Dermis blood vessel endothelial cell (primary cell): ENCODE data around the gene ISOC2. TPM values are rescaled to one million over a fixed set of nuclear protein-coding genes. Genes with fewer than 3 reads are reported as not detected.
A peak's percentile ranks its signal among the peaks of the same experiment; 100 is the strongest.

Source experiments
- DNase-seq: peaks from one replicate; pipeline ENCODE4 v3.0.0; 2010
- total RNA-seq: library from RNA; depleted of rRNA; stranded (reverse); fragments of >200 nt; gene quantifications from 2 replicates; pipeline ENCODE4 v1.2.3, GENCODE V29; 2014

ISOC2 gene
- total RNA-seq, 1 donor from 2014 or later: 56.2 TPM

GRCh38 chr19:55406826-55407549 is 54.5 kb downstream of the ISOC2 start:
- peak; percentile 56 for DNase-seq

GRCh38 chr19:55406091-55406825 is 55.2 kb downstream of the ISOC2 start:
- DNase-seq: no peak

GRCh38 chr19:55405638-55406037 is 55.8 kb downstream of the ISOC2 start:
- DNase-seq: no peak

Other genes with a start within 250 kb of the ISOC2 start
- gene TMEM86B, start 232.9 kb downstream of the ISOC2 start, total RNA-seq: 1.0 and 1.1 TPM in 2 replicates
- gene PPP6R1, start 202.6 kb downstream of the ISOC2 start, total RNA-seq: 23.8 and 54.5 TPM in 2 replicates
- gene HSPBP1, start 181.5 kb downstream of the ISOC2 start, total RNA-seq: 23.5 and 41.4 TPM in 2 replicates
- gene BRSK1, start 177.6 kb downstream of the ISOC2 start, total RNA-seq: 0.79 and 2.2 TPM in 2 replicates
- not detected in 2 replicates for gene TMEM150B, start 136.3 kb downstream of the ISOC2 start, total RNA-seq
- 6.1 and 6.7 TPM in 2 replicates for gene KMT5C, start 121.8 kb downstream of the ISOC2 start, total RNA-seq
- gene COX6B2, start 106.9 kb downstream of the ISOC2 start, total RNA-seq: not detected in 2 replicates
- not detected in 2 replicates for gene GARIN5B, start 98.4 kb downstream of the ISOC2 start, total RNA-seq
- gene IL11, start 91.2 kb downstream of the ISOC2 start, total RNA-seq: 0.17 TPM in 1 of 2 replicates, not detected in the other
- not detected in 2 replicates for gene TMEM190, start 84.8 kb downstream of the ISOC2 start, total RNA-seq
- gene TMEM238, start 77.3 kb downstream of the ISOC2 start, total RNA-seq: 0.34 and 1.0 TPM in 2 replicates
- 257 and 280 TPM in 2 replicates for gene RPL28, start 75.7 kb downstream of the ISOC2 start, total RNA-seq
- 47.8 and 96.0 TPM in 2 replicates for gene UBE2S, start 53.9 kb downstream of the ISOC2 start, total RNA-seq
- not detected in 2 replicates for gene SHISA7, start 18.3 kb downstream of the ISOC2 start, total RNA-seq
- gene C19orf85, start 3.1 kb upstream of the ISOC2 start, total RNA-seq: not detected in 2 replicates
- 1.4 and 3.3 TPM in 2 replicates for gene ZNF628, start 15.0 kb upstream of the ISOC2 start, total RNA-seq
- gene NAT14, start 23.5 kb upstream of the ISOC2 start, total RNA-seq: 8.7 and 14.5 TPM in 2 replicates
- gene SSC5D, start 26.8 kb upstream of the ISOC2 start, total RNA-seq: 0.19 and 0.51 TPM in 2 replicates
- gene SBK2, start 75.5 kb upstream of the ISOC2 start, total RNA-seq: not detected in 2 replicates
- gene SBK3, start 83.9 kb upstream of the ISOC2 start, total RNA-seq: 0.17 and 0.74 TPM in 2 replicates
- 3.2 and 6.7 TPM in 2 replicates for gene ZNF579, start 119.2 kb upstream of the ISOC2 start, total RNA-seq
- gene FIZ1, start 137.9 kb upstream of the ISOC2 start, total RNA-seq: 3.9 and 4.9 TPM in 2 replicates
- 12.3 and 14.8 TPM in 2 replicates for gene ZNF524, start 138.6 kb upstream of the ISOC2 start, total RNA-seq
- 1.4 and 2.6 TPM in 2 replicates for gene ZNF865, start 144.0 kb upstream of the ISOC2 start, total RNA-seq
- gene ZNF784, start 162.9 kb upstream of the ISOC2 start, total RNA-seq: 3.9 and 5.3 TPM in 2 replicates
- gene ZNF580, start 179.4 kb upstream of the ISOC2 start, total RNA-seq: 2.0 and 3.6 TPM in 2 replicates
- gene ZNF581, start 182.0 kb upstream of the ISOC2 start, total RNA-seq: 16.3 and 20.8 TPM in 2 replicates
- gene CCDC106, start 186.6 kb upstream of the ISOC2 start, total RNA-seq: 7.8 and 13.9 TPM in 2 replicates
- gene U2AF2, start 193.4 kb upstream of the ISOC2 start, total RNA-seq: 84.1 and 172 TPM in 2 replicates
- gene EPN1, start 213.6 kb upstream of the ISOC2 start, total RNA-seq: 71.6 and 243 TPM in 2 replicates